GOT3 (cell line): ENCODE measurements around the gene SUSD1.
"Not testable (repeated sequence)": the region's sequence is repeated elsewhere in the genome, so short reads cannot be mapped to it uniquely, and the experiment has no call there.

Experiments used
- DNase-seq: peaks from one replicate; lab custom pipeline; 2025; ENCODE audit warnings: mixed read lengths; lab: John Stamatoyannopoulos, UW

SUSD1 gene

DNA sequence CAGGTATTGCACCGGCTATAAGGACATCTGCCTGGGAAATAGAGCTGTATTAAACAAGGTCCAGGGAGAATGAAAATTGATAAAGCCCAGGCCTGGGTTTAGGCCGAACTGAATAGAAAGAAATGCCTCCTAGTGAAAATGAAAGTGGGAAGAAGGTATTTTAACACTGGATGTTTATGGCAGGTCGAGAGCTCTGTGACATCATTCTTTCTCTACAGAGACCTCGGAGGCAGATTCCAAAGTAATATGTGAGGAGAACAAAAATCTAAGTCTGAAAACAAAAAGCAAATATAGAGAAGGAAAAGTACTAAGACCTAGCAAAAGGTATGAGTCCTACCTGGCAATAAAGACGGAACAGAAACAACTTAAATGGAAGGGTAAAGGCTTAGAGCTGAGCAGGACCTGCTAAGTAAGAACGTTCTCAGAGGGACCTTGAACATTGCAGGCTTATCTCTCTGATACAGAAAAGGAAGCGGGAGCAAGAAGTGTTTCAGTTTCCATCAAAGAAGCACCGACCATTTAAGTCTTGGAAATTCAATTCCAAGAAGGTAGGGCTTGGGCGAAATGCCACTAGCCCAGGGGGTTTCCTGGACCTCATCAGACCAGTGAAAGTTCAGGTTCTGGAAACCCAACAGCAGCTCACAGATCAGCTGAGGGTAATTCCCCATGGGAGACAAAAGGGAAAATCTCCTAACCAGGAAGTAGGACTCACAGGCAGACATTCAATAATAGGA lies 80.0 kb downstream of the SUSD1 start:
- DNase-seq = no peak

DNA sequence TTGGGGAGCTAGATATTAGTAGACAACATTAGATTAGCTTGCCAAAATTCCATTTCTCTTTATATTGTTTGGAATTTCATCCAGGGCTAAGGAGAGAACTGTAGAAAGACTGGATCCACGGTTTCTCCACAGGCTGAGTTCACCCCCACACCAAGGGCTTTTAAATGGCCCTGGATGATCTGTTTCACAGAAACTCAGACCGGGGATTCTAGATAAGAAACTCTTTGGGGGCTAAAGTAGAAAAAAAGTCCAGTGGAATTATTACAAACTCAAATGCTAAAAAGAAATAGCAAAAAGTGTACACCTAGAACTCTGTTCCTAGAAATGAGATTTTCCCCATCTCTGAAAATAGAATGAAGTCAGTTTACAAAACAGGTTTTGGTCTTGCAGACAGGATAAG lies 80.9 kb downstream of the SUSD1 start:
- DNase-seq = no peak

DNA sequence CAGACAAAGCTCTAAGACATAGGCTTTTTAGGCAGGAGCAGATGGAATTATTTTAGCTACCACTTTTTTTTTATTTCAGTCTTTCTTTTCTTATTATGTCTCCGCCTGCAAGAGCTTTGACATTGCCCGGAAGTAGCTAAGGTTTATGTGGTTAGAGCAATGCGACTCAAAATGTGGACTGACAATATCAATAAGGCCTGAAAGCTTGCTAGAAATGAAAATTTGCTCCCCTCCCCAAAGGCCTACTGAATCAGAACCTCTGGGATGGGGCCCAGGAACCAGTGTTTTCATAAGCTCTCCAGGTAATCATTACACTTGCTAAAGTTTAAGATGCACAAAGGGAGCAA lies 81.3 kb downstream of the SUSD1 start:
- no peak for DNase-seq

DNA sequence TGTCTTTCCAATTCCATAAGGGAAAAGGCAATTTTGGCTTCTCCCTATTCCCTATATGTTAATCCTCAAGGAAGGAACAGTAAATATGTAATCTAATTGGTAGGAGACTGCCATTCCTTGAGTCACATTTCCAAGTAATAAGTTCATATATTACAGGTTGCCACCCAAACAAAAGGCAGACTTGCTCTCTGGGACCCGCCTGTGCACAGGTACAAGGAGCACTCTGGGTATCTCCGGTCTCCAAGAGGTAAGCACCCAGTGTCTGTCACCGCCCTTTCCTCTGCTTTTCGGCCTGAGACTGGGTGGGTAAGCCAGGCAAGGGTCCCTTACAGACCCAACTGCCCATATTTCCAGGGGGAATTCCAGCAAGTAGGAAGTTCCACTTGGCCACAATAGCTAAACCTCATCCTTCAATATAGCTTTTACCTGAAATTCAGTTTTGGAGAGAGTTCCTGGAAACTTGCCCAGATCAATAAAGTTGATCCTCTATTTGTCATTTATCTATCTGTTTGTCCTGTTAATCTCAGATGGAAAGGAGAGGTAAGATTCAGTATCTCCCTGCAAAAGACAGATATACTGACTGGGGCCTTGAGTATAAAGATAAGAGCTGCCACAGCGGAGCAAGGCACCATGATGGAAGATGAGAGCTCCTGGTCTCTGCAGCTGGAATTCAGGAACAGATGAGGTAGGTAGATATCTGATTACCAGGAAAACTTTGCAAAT lies 81.8 kb downstream of the SUSD1 start:
- DNase-seq = no peak

DNA sequence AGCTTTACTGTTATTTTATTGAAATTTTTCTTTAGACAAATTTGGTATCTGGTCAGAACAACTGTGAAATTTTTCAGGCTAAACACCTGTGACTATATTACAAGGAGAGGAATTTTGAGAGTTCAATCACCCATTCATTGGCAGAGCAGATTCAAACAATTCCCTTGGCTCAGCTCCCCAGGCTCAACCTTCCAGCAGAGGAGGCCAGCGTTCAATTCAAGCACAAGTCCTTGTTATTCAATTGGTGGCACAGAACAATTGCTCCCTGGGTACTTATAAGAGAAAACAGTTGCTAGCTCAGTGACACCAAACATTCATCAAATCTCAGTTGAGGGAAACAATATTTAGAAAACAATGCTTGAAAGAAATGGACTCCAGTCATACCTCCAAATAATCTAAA lies 83.3 kb downstream of the SUSD1 start:
- DNase-seq = no peak

DNA sequence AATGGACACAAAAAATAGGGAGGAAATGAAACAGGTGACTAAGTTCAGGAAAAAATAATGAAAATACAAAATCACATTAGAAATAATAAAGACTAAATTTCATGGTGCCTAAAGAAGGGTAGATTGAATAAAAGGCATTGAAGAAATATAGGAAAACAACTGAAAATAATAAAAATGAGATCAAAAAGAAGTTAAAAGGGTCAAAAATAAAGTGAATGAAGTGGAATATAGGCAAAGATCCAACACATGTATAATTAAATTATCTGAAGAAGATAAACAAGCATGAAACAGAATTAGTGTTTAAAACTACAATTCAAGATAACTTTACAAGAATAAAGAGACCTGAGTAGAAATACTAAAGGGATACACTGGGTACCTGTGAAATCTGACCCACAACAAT lies 87.6 kb downstream of the SUSD1 start:
- no peak for DNase-seq

DNA sequence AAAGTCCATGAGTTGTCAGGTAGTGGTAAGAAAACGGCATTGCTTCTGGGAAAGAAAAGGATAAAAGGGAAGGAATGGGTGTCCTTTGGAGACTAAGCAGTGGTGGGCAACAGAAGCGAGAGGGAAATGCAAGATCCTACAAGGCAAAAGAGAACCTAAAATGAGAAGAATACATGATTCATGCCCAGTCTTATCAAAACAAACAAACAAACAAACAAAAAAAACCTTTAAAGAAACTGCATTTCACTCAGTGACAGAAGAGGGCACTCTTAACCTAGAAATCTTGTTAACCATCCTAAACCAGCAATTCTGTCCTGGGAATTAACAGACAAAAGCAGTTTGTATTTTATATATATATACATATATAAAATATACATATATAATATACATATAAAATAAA lies 88.5 kb downstream of the SUSD1 start:
- no peak for DNase-seq

DNA sequence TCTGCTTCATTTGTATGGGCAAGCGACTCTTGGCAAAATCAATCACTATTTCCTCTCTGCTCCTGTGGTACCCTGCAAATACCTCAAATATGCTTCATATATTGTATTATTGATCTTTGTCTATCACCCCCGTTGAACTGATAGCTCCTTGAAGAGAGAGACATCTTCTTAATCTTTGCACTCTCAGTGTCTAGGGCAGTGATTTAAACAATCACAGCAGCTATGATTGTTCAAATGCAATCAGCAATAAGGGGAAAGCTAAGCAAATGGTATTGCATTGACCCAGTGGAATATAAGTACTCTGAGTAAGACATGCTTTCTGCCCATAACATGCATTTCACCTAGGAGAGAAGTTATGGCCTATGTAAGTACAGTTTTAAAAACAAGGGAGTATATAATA lies 90.2 kb downstream of the SUSD1 start:
- no peak for DNase-seq

DNA sequence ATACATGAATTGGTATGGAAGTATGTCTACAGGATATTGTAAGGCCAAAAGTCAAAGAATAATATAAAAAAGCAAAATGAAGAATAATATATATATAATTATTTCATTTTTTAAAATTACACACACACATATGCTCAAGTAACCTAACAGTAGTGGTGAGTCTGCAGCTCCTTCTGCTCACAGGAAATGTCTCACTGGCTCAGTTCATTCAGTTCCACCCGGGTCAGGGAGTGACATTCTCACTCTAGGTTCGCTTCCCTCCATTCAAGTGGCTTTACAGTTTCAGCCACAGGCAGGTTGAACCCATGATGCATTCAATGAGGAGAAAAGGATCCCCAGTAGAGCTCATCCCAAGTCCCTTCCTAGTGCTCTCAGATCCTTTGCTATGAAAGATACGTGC lies 90.8 kb downstream of the SUSD1 start:
- DNase-seq = no peak

DNA sequence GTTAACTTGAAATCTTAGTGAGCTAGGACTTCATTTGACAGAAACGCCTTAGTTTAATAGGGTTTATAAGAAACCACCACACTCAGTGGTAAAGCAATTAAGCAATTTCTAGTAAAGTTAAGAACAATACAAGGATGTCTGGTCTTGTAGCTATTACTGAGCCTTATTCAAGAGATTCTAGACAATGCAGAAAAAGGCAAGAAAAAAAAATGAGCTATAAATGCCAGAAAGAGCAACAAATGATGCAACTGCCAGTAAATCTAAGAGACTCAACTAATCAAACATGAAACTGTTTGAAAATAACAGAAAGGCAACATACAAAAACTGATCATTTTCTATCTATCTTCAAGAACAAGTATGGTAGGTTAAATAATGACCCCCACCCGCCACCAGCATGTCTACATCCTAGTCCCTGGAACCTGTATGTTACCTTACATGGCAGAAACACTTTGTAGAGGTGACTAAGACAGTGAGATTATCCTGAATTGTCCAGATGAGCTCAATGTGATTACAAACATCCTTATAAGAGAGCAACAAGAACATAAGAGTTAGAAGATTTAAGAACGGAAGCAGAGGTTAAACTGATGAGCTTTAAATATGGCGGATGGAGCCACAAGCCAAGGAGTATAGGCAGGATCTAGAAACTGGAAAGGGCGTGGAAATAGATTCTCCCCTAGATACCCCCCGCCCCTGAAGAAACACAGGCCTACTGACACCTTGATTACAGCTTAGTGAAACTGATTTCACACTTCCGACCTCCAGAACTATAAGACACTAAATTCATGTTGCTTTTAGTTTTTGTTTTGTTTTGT lies 93.0 kb downstream of the SUSD1 start:
- no peak for DNase-seq

DNA sequence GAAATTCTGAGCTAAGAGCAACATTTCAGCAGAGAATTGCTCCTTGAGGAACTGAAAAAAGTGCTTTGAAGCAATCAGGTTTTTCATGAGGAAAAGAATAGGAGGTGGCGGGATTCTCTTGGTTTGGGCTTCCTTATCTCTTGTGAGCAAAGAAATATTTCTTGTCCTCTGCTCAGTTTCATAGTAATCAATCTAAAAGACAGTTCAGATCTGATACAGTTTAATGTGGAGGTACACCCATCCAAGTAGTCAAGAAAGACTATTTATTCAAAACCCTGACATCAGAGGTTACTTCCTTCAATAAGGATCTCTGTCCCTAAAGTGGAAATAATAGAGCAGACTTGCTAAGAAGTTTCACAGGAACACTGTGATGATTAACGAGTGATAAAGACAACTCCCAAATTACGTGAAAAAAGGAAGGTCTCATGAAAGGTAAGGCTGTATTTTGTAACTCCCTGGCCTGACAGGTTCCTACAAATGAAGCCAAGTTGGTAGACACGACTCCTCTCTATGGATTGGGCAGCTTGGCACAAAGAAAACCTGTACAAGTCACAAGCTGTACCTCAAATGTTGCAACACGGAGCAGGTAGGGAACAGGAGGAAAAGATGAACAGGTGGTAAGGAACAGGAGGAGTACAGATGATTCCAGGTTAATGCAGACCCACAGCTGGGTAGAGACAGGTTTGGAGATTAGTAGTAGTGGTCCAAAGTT lies 94.1 kb downstream of the SUSD1 start:
- DNase-seq = no peak

DNA sequence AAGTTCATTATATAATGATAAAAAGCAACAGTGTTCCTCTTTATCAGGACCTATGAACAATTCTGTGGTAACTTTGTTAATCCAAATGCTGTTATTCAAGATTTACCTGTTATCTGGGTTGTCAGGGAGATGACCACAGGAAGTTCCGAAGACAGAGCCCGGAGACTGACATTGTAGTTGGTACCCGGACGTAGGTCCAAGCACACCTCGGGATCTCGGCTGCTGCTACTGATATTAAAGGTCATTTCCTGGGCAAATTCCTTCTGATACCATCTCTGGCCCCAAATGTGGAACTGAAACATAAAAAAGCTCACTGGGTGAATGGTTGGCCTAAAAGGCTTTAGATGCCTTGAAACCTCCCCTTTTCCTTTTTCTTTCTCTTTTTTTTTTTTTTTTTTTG lies 96.7 kb downstream of the SUSD1 start:
- no peak for DNase-seq

DNA sequence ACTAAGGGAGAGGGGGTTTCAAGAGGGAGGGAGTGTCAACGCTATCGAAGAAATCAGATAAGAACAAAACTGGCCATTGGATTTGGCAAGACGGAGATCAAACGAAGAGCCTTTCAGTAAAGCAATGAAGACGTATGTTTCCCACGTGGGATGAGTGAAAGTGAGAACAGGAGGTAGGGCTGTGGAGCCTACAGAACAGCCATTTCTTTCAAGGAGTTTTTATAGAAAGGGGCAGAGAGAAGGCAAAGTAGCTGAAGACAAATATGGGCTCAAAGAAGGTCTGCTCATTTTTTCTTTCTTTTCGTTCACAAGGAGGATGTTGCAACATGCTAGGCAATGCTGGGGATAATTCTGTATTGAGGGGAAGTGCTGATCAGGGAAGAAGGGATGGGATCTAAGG lies 98.3 kb downstream of the SUSD1 start:
- DNase-seq = no peak

DNA sequence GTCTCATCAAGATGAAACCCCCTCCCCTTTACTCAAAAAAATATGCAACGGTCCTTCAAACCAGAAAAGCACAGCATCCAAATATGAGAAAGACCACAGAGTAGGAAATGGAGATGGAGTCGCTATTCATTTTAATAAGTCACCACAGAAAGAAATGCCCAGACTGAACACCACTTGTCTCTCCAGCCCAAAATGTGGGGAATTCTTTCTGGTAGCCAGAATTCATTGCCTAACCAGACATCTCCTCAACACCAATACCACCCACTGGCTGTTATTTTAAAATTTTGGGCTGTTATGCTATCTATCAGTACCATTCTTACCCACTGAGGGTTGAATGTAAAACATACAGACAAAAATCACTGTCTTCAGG lies 100.1 kb downstream of the SUSD1 start:
- DNase-seq = no peak

DNA sequence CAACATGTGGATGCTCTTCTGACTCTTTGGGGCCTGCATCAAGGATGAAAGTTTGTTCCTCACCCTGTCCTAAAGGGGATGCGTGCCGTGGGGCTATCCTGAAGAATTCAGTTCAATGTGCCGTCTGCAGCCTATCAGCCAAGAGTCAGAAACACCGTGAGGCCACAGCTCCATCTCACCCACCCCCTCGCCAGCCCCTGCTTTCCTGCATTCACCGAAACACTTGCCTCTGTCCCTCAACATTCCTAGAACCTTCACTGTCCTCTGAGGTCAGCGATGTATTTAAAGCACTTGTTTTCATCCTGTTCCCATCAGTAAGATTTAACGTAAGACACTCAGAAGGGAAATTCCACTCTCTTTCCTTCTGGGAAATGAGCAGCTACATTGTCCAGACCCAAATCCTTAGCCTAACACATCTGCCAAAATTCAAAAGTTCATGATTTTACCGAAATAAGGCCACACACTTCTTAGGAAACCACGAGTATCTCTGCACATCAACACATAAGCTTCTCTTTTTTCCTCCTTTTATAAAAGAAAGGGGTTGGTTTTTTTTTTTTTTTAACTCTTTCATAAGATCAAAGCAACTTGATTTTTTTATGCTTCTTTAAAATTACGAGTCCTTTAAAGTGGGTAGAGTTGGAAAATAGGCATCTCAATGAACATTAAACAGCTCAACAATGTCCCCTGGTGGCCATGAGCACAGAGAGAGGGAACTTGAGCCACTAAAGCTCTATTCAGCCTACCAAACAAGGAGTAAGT lies 100.7 kb downstream of the SUSD1 start:
- no peak for DNase-seq

DNA sequence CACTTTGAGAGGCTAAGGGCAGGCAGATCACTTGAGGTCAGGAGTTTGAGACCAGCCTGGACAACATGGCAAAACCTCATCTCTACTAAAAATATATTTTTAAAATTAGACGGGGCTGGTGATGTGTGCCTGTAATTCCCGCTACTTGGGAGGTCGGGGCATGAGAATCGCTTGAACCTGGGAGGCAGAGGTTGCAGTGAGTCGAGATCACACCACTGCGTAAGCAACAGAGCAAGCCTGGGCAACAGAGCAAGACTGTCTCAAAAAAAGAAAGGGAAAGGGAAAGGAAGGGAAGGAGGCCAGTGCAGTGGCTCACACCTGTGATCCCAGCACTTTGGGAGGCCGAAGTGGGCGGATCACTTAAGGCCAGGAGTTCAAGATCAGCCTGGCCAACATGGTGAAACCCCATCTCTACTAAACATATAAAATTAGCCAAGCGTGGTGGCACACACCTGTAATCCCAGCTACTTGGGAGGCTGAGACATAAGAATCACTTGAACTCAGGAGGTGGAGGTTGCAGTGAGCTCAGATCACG lies 101.4 kb downstream of the SUSD1 start:
- DNase-seq = not testable (repeated sequence)

DNA sequence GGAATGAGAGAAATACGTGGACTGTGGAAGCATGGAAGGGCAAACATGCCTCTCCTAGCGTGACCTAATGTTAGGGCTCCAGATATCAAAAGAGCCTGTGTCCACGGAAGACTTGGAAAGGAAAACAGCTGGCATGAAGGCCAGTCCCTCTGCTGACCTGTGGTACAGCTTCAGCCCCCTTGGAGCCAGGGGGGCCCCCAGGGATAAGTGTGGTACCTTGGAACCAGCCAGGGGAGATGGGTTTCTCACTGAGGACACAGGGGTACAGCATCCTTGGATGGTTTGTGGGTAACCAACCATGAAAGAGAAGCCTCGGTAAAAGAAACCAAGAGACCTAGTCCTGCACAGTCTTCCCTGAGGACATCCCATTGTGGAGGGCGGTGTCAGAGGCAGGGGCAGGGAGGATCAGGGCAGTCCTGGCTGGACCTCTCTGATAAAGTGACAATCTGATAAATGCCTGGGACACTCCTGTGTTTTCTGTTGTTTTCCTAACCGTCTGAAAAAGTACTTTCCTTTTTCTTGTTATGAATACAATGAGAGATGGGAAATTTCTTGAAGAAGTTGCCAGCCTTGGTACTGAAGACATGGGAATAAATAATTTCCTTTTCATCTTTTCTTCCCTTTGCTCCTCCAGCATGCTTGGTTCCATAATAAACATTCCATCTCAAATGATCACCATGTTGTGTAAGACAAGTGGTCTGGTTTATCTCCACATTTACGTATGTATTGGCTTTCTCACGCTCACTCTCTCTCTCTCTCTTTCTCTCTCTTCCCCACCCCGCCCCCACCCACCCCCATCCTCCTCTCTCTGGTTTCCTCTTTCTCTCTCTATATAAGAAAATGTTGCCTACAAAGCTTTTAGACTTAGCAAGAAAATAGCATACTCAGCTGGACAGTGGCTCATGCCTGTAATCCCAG lies 102.1 kb downstream of the SUSD1 start:
- no peak for DNase-seq

DNA sequence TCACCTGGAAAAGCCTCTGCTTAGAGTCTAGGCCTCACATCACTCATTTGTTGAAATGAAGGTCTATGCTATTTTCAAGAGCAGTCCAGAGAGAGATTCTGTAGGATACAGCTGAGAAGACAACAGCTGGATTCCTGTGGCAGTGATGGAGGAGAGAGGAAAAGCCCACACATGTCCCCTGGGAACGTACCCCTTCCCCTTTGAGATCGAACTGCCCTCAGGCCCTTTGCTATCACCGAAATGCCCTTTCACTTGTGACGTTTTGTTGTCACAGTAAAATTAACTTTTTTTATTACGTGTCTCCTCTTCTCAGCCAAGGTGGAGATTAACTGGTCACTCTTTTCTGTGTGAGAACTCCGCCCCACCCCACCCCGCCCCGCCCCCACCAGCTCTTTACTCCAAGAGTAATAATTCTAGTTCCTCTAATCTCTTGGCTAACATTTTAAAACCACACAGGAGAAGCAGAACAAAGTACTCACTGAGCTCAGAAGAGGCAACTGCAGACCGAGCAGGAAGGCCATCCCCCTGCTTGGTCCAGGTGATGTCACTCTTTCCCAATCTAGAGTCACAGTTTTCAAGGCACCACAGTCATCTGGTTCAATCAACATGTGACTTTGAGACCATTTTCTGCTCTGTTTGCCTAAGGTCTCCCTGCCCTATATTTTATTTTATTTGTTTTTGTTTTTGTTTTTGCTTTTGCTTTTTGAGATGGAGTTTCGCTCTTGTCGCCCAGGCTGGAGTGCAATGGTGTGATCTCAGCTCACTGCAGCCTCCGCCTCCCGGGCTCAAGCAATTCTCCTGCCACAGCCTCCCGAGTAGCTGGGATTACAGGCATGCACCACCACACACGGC lies 105.6 kb downstream of the SUSD1 start:
- DNase-seq = no peak

DNA sequence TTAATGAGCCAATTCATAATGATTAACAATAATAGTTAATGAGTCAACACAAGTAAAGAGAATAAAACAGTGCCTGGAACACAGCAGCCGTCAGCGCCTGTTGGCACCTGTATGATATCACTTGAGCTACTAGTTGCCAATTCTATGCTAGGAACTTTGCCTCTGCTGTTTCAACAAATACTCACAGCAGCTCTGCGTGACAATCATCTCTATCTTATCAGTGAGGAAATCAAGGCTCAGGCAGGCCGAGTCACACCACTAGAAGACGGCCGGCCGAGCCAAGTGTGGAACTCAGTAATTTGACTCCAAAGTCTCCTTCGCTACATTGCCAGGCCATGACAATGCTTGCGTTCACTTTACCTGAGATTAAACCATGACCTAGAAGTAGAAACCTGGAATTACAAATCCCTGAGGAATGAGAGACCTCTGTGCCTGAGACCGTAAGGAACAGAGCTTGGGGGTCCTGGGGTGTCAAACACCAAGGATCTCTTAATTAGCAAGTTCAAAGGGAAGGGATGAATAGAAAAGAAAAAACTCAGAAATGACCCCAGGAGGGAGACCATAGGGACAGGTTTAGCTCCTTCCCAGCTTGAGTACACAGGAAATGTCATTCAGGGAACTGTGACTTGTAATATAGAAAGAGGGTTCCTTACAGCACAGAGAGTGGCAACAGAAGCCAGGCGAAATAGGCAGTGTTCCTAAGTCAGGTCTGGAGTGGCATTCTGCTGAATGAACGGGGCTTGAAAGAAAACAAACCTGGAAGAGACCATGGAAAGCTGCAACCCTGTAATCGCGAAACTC lies 109.1 kb downstream of the SUSD1 start:
- no peak for DNase-seq
